Globus pallidus (tissue), 1 donor: Measurements from ENCODE around the gene CDHR5.
A peak's percentile ranks its signal among the peaks of the same experiment; 100 is the strongest.
"Not testable (repeated sequence)": the region's sequence is repeated elsewhere in the genome, so short reads cannot be mapped to it uniquely, and the experiment has no call there.

Experiments used
- DNase-seq: peaks from one replicate; pipeline ENCODE4 v3.0.0-alpha.2; 2015; ENCODE audit warnings: low spot score

Gene CDHR5

GRCh38 chr11:624705-625635 lies at the start of gene CDHR5:
Gene CDHR5, minus strand, starts transcription at chr11:624955. Its CDS starts 53 bp downstream, at chr11:624902.
- no peak for DNase-seq

GRCh38 chr11:674406-674805 lies 49.7 kb upstream of the CDHR5 start:
- DNase-seq = no peak

DNA sequence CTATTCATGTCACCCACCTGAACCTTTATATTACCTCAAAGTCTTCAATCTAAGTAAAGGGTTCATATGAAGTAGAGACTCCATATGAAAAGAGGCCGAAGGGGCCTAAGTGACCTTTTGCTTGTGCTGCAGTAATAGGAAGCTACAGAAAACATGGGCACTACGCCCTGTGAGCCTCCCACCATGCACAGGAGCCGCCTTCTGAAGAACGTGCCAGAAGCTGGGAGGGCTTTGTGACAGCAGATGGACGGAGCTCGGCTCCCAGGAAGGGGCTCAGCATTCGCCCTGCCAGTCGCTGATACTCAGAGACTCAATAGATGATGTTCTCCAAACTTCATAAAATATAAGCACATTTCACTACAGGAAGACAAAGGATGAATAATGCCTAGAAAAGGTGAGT lies 49.1 kb upstream of the CDHR5 start:
- DNase-seq = no peak

DNA sequence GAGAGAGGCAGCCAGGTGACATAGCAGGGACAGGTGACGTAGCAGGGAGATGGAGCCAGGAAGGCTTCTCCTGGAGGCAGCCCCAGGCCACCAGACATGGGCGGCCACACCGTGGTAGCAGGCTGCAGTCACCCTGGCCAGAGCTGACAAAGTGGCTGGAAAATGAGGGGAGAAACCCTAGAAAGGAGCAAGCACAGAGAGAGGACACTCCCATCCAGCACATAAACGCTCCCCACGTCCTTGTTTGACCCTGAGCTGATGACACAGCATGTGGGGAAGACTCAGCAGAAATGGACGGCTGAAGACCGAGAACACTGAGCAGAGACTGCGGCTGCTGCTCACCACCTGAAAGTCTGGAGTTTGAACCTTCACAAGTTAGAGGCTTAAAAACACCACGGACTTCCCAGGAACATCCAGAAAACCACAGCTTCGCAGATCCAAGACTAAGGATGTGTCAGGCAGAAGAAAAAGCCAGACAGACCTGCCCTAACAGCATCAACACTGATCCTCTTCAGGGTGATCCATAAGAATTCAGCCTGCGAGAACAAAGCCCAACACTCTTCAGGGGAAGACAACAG lies 41.0 kb upstream of the CDHR5 start:
- no peak for DNase-seq

DNA sequence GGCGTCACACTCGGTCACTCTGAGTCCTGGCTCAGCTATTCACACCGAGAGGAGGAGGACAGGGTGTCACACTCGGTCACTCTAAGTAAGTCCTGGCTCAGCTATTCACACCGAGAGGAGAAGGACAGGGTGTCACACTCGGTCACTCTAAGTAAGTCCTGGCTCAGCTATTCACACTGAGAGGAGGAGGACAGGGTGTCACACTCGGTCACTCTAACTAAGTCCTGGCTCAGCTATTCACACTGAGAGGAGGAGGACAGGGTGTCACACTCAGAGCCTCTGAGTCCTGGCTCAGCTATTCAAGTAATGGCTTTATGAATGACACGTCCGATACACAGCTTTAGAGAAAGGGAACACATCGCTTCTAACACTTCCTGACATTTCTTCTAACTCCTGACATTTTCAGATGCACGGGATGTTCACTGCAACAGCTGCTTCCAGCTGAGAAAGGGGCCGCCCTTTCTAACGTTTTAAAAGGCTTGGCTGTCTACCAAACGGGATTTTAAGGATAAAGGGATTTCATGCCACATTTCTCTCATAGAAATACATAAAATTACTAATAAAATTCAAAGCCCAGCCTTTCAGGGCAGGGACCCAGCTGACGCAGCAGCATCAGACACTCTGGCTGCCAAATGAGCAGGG lies 40.4 kb upstream of the CDHR5 start:
- no peak for DNase-seq

GRCh38 chr11:662689-663274 lies 38.0 kb upstream of the CDHR5 start:
- DNase-seq = peak; percentile 64

DNA sequence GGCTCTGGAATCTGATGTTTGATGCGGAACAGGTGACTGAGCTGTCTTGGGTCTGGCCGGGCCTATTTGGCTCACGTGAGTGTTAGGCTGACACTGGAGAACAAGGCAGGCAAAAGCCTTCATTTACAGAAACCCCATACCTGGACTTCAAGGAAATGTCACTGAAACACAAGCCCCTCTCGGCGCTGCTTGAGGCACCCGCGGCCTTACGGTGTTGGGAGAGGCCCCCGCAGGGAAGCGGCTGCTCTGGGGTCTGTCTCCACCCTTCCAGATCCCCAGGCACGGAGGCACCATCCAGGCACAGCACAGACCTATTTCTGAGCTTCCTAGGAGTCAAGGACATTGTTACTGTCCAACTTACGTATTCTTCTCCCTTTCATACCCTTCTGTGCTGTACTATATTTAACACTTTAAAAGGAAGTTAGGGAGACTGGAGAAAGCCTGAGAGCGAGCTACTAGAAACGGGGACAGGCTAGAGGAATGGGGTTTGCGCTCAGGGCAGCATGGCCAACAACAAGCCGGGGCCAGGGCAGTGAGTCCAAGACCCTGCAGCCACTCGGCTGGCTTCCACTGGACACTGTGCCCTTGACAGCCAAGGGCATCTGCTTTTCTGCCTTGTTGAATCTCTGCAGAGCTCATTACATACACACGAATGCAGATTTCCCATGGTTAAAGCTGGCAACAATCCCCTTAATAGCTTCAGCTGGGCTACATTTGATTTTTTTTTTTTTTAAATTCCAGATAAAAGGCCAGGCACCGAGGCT lies 36.1 kb upstream of the CDHR5 start:
- no peak for DNase-seq

GRCh38 chr11:660281-660680 lies 35.5 kb upstream of the CDHR5 start:
- no peak for DNase-seq

DNA sequence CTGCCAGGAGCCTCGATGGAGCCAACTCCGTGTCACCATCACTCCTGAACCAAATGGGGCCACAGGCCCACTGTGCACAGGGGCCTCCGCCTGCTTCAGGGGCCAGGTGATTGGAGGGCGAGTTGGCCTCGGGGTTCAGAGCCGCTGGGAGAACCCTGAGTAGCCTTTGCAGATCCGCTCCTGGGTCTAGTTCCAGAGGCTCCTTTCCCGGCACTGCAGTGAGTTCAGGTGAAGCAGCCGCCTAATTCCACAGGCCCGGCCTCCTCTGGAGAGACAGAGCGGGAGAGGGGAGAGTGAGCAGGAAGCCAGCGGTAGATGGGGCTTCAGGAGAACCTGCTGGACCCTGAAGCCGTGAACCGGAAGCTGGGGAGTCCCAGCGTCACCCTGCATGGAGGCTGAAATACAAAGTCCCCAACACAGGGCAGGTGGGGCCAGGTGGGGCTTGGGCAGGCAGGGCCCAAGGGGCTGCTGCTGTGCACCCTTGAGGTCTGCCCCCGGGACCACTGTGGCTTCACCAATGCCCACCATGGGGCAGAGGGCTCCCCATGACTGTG lies 34.9 kb upstream of the CDHR5 start:
- DNase-seq = no peak

- DNase-seq = no peak
These were observed 33.0 kb upstream of the CDHR5 start for GRCh38 chr11:657691-658126.

- DNase-seq = no peak
These were observed 32.1 kb upstream of the CDHR5 start for GRCh38 chr11:656866-657265.

DNA sequence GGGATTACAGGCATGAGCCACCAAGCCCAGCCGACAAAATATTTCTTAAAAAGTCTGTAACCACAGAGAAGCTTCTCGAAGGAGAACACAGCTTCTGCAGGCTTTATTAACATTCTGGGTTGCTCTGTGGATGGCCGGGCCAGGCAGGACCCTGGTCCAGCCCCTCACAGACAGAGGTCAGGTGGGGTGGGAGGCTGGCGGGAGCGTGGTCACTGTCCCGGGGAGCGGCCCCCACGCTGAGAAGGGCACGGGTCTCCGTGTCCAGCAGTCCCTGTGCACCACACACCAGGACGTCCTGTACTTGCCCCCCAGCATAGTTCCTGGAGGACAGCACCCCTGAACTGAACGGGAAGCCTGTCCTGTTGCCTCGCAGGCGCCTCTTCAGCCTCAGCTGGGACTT lies 31.7 kb upstream of the CDHR5 start:
- no peak for DNase-seq

- DNase-seq = no peak
These were observed 30.4 kb upstream of the CDHR5 start for GRCh38 chr11:655036-655726.

DNA sequence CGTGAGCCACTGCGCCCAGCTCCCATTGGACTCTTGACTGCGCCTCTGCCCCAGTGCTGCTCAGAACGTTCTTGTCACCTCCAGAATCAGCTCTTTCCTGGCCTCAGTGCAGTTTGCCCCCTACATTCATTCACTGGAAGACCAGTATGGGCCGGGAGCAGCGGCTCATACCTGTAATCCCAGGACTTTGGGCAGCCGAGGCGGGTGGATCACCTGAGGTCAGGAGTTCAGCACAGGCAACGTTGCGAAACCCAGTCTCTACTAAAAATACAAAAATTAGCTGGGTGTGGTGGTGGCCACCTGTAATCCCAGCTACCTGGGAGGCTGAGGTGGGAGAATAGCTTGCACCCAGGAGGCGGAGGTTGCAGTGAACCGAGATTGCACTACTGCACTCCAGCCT lies 29.7 kb upstream of the CDHR5 start:
- not testable (repeated sequence) for DNase-seq

GRCh38 chr11:653837-654236 lies 29.1 kb upstream of the CDHR5 start:
- DNase-seq = no peak

GRCh38 chr11:653136-653535 lies 28.4 kb upstream of the CDHR5 start:
- not testable (repeated sequence) for DNase-seq

- DNase-seq = no peak
These were observed 25.7 kb upstream of the CDHR5 start for GRCh38 chr11:650482-650881.

DNA sequence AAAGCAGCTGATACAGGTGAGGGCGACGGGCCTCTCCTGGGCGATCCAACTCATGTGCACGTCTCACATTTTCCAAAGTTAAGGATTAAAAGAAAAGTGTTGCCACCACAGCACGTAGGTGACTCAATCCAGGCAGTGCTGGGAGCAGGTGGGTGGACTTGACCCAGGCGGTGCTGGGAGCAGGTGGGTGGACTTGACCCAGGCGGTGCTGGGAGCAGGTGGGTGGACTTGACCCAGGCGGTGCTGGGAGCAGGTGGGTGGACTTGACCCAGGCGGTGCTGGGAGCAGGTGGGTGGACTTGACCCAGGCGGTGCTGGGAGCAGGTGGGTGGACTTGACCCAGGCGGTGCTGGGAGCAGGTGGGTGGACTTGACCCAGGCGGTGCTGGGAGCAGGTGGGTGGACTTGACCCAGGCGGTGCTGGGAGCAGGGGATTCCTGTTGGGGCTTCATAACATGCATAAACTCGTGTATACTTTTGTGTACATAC lies 23.0 kb upstream of the CDHR5 start:
- DNase-seq = not testable (repeated sequence)

DNA sequence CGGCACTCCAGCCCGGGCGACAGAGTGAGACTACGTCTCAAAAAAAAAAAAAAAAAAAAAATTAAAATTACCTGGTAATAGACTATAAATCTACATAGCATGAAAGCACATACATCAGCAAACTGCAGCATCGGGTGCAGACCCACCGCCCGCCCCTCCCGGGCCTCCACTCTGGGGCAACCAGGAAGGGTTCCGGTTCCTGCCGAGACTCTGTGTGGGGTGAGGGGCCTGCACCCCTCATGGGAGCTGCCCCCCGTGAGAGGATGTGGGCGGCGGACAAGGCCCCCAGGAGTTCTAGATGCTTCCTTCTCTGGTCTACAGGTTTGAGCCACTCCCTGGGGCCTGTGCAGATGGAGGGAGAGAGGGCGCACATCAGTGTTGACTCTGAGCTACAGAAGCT lies 21.5 kb upstream of the CDHR5 start:
- DNase-seq = no peak

DNA sequence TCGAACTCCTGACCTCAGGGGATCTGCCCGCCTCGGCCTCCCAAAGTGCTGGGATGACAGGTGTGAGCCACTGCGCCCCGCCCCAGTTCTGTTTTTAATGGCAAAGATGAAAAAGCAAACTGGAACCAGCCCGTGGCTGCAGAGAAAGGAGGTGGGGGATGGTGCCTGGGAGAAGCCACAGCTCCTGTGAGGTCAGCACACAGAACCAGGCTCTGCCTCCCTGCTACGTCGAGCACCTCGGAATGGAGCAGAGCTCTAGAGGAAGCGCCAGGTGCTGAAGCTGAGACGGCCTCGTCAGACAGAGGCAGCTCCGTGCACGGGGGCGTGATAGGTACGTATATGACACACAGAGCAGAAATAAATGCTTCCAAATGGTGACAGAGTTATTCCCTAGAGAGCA lies 20.8 kb upstream of the CDHR5 start:
- no peak for DNase-seq
